Neuronal stem cell (in vitro differentiated cells): Measurements from ENCODE around the gene LMO2.
A peak's percentile ranks its signal among the peaks of the same experiment; 100 is the strongest.
"Not testable (repeated sequence)": the region's sequence is repeated elsewhere in the genome, so short reads cannot be mapped to it uniquely, and the experiment has no call there.

ENCODE experiments used
- DNase-seq: peaks from one replicate; pipeline ENCODE4 v3.0.0-alpha.2; 2013; ENCODE audit warnings: low spot score
- H2AFZ ChIP-seq: one replicate; pipeline ENCODE4 v1.6.1; 2013; ENCODE audit warnings: mild to moderate bottlenecking, low read length, inconsistent platforms
- H2AK5ac ChIP-seq: 2 replicates; pipeline ENCODE4 v1.6.1; 2013; ENCODE audit warnings: low read depth, mild to moderate bottlenecking, inconsistent platforms, low read length, moderate library complexity, mixed read lengths
- H2BK120ac ChIP-seq: 2 replicates; pipeline ENCODE4 v1.6.1; 2013; ENCODE audit warnings: low read depth, mild to moderate bottlenecking, inconsistent platforms, low read length, moderate library complexity, mixed read lengths
- H2BK12ac ChIP-seq: one replicate; pipeline ENCODE4 v1.6.1; 2013; ENCODE audit warnings: low read length, inconsistent platforms
- H2BK15ac ChIP-seq: 2 replicates; pipeline ENCODE4 v1.6.1; 2013; ENCODE audit warnings: mild to moderate bottlenecking, low read length, inconsistent platforms, mixed read lengths
- H2BK5ac ChIP-seq: one replicate; pipeline ENCODE4 v1.6.1; 2013; ENCODE audit warnings: inconsistent platforms, mild to moderate bottlenecking, low read length, moderate library complexity
- H3K14ac ChIP-seq: one replicate; pipeline ENCODE4 v1.6.1; 2013; ENCODE audit warnings: low read length, inconsistent platforms
- H3K18ac ChIP-seq: 2 replicates; pipeline ENCODE4 v1.6.1; 2013; ENCODE audit warnings: low read length, inconsistent platforms
- H3K23ac ChIP-seq: 2 replicates; pipeline ENCODE4 v1.6.1; 2013; ENCODE audit warnings: low read depth, mild to moderate bottlenecking, mixed read lengths, low read length, inconsistent platforms; ENCODE audit not compliant: poor library complexity
- H3K27ac ChIP-seq: replicated peaks from 3 replicates; pipeline ENCODE4 v1.5.1; 2013; ENCODE audit warnings: low read length, inconsistent platforms
- H3K27me3 ChIP-seq, 3 experiments: 2 replicates each; pipeline ENCODE4 v1.6.1; 2013; ENCODE audit warnings: low read length in 3 of 3, mild to moderate bottlenecking in 2 of 3, inconsistent platforms in 1 of 3, low read depth in 1 of 3, mixed read lengths in 1 of 3, moderate library complexity in 1 of 3; ENCODE audit not compliant: control insufficient read depth in 3 of 3, insufficient read depth in 3 of 3
- H3K36me3 ChIP-seq, 2 donors: replicated peaks in 1 of 2; 2 replicates each; pipeline ENCODE4 v1.6.1; 2013; ENCODE audit warnings: low read length in 2 of 2; ENCODE audit not compliant: control insufficient read depth in 2 of 2, insufficient read depth in 2 of 2
- H3K4ac ChIP-seq: 2 replicates; pipeline ENCODE4 v1.6.1; 2013; ENCODE audit warnings: inconsistent platforms, mild to moderate bottlenecking, low read length, moderate library complexity
- H3K4me1 ChIP-seq, 2 donors: 1 replicate in 1 of 2; 2 replicates in 1 of 2; pipeline ENCODE4 v1.6.1; 2013; ENCODE audit warnings: low read length in 2 of 2, low read depth in 1 of 2; ENCODE audit not compliant: control insufficient read depth in 2 of 2, insufficient read depth in 1 of 2
- H3K4me2 ChIP-seq: one replicate; pipeline ENCODE4 v1.6.1; 2013; ENCODE audit warnings: mild to moderate bottlenecking, low read length, inconsistent platforms; ENCODE audit not compliant: insufficient read depth, poor library complexity, severe bottlenecking
- H3K4me3 ChIP-seq, 2 donors: 2 replicates each; pipeline ENCODE4 v1.5.1; 2013; ENCODE audit warnings: low read length in 2 of 2, mild to moderate bottlenecking in 2 of 2, inconsistent platforms in 1 of 2, moderate library complexity in 1 of 2
- H3K79me1 ChIP-seq: one replicate; pipeline ENCODE4 v1.6.1; 2013; ENCODE audit warnings: low read depth, mild to moderate bottlenecking, inconsistent platforms, low read length, moderate library complexity
- H3K9ac ChIP-seq: one replicate; pipeline ENCODE4 v1.6.1; 2013; ENCODE audit warnings: mild to moderate bottlenecking, low read depth, low read length, inconsistent platforms; ENCODE audit not compliant: poor library complexity
- H3K9me3 ChIP-seq, 2 donors: replicated peaks in 1 of 2; 2 replicates each; pipeline versions ENCODE3 to v1.6.1; 2013; ENCODE audit warnings: low read length in 2 of 2, mild to moderate bottlenecking in 2 of 2, inconsistent platforms in 1 of 2, low read depth in 1 of 2, mixed read lengths in 1 of 2, moderate library complexity in 1 of 2; ENCODE audit not compliant: control insufficient read depth in 2 of 2, insufficient read depth in 1 of 2
- H4K8ac ChIP-seq: one replicate; pipeline ENCODE4 v1.6.1; 2013; ENCODE audit warnings: low read depth, mild to moderate bottlenecking, inconsistent platforms, low read length, moderate library complexity
- H4K91ac ChIP-seq: one replicate; pipeline ENCODE4 v1.6.1; 2013; ENCODE audit warnings: low read length, low read depth, mild to moderate bottlenecking, inconsistent platforms; ENCODE audit not compliant: poor library complexity
- WGBS, 2 donors: extraction: QIAGEN DNeasy Blood & Tissue Kit; methylation state at CpG; one replicate each; pipeline ENCODE4 v1.1.7; 2013; ENCODE audit warnings: missing lambda C conversion rate in 2 of 2, mixed read lengths in 1 of 2; ENCODE audit not compliant: insufficient read length in 2 of 2, insufficient replicate concordance in 1 of 2; ENCODE audit errors: extremely low coverage in 2 of 2; 5-methylcytosine and 5-hydroxymethylcytosine counted together

The LMO2 gene

GRCh38 chr11:33825854-33826560, 65.9 kb downstream of the LMO2 start:
- Histone ChIP-seq H2AK5ac (no peak overlapping the region), H2AFZ (no peak overlapping the region), H3K36me3 (no peaks in the 10 kb centered on the region), H3K9ac (no peak overlapping the region), H3K27me3 (peaks cover 4 to 56% (median 12%) of the 10 kb centered on the region in 3 experiments), H3K79me1 (no peaks in the 10 kb centered on the region), H3K14ac (no peak overlapping the region), H2BK12ac (no peak overlapping the region), H3K4me2 (no peak overlapping the region), H3K4me1 (peaks cover 0 to 4% of the 10 kb centered on the region in 2 donors), H3K4me3 (no peak overlapping the region), H4K91ac (no peak overlapping the region), H3K27ac (no peak overlapping the region), H3K23ac (no peak overlapping the region), H2BK15ac (no peak overlapping the region), H3K4ac (no peak overlapping the region), H2BK120ac (no peak overlapping the region), H4K8ac (no peak overlapping the region), H3K9me3 (no peaks in the 10 kb centered on the region), H3K18ac (no peak overlapping the region), H2BK5ac (no peak overlapping the region)
- DNase-seq: no peak
- no CpG with 5 or more reads among the region's 3 CpGs for WGBS, 2 donors

GRCh38 chr11:33822981-33823380, 68.9 kb downstream of the LMO2 start:
- H3K4me2 ChIP-seq, DNase-seq, H2BK120ac ChIP-seq, H2BK5ac ChIP-seq, H3K14ac ChIP-seq, H3K79me1 ChIP-seq, H3K4me1 ChIP-seq, H4K8ac ChIP-seq, H4K91ac ChIP-seq, H3K27ac ChIP-seq, H2BK15ac ChIP-seq, H3K23ac ChIP-seq, H3K4me3 ChIP-seq, H2AFZ ChIP-seq, H3K9me3 ChIP-seq, H3K4ac ChIP-seq, H3K36me3 ChIP-seq, H2AK5ac ChIP-seq, H2BK12ac ChIP-seq, H3K9ac ChIP-seq, H3K18ac ChIP-seq: not testable (repeated sequence)
- peaks cover 0 to 58% (median 2%) of the 10 kb centered on the region in 3 experiments for H3K27me3 ChIP-seq
- WGBS, 2 donors: no CpG with 5 or more reads among the region's 3 CpGs

- Histone ChIP-seq H3K4me1 (no peaks in the 10 kb centered on the region), H2BK15ac (no peak overlapping the region), H3K79me1 (no peaks in the 10 kb centered on the region), H2BK5ac (no peak overlapping the region), H2AK5ac (no peak overlapping the region), H3K36me3 (no peaks in the 10 kb centered on the region), H3K27ac (no peak overlapping the region), H3K23ac (no peak overlapping the region), H3K4me3 (peak overlapping the region in 1 of 2 donors; percentile 53), H3K14ac (no peak overlapping the region), H3K4me2 (no peak overlapping the region), H2BK12ac (no peak overlapping the region), H2BK120ac (no peak overlapping the region), H3K9me3 (no peaks in the 10 kb centered on the region), H3K4ac (no peak overlapping the region), H4K8ac (no peak overlapping the region), H3K9ac (no peak overlapping the region), H2AFZ (no peak overlapping the region), H3K27me3 (peaks cover 0 to 60% (median 0%) of the 10 kb centered on the region in 3 experiments), H3K18ac (no peak overlapping the region), H4K91ac (no peak overlapping the region)
- WGBS, 2 donors: no CpG with 5 or more reads among the region's 16 CpGs
- no peak for DNase-seq
Measured at GRCh38 chr11:33819278-33820035, 72.4 kb downstream of the LMO2 start.
